HEK293 (cell line): ENCODE measurements around the gene SBNO2.
A peak's percentile ranks its signal among the peaks of the same experiment; 100 is the strongest.

ENCODE experiments used
- CTCF ChIA-PET: fragments of 350-600 bp; formaldehyde crosslinking; extraction: SDS; loops from one replicate; lab custom pipeline; 2021; ENCODE audit warnings: antibody characterized with exemption; lab: Yijun Ruan, JAX
- POLR2A ChIA-PET: fragments of 300-600 bp; formaldehyde crosslinking; extraction: SDS; loops from one replicate; lab custom pipeline; 2020; ENCODE audit warnings: antibody characterized with exemption, inconsistent platforms; lab: Yijun Ruan, JAX
- H3K27ac ChIP-seq: fragments of 200-500 bp; sonication (Bioruptor generic); 2 replicates; pipeline ENCODE4 v1.5.1; 2014; ENCODE audit warnings: low read depth, low read length, control low read depth, inconsistent platforms; ENCODE audit errors: extremely low read depth
- H3K36me3 ChIP-seq, 2 experiments: fragments of 200-500 bp in 1 of 2; sonication (Bioruptor generic) in 1 of 2; 1 replicate in 1 of 2; 2 replicates in 1 of 2; pipeline ENCODE4 v1.5.1; 2014 to 2017; ENCODE audit warnings: inconsistent platforms in 2 of 2, low read length in 2 of 2; ENCODE audit not compliant: control insufficient read depth in 2 of 2, insufficient read depth in 1 of 2
- H3K4me1 ChIP-seq: fragments of 200-500 bp; sonication (Bioruptor generic); 2 replicates; pipeline ENCODE4 v1.5.1; 2014; ENCODE audit warnings: mild to moderate bottlenecking, low read length, inconsistent platforms; ENCODE audit not compliant: control insufficient read depth, insufficient read depth
- H3K4me3 ChIP-seq: 2 replicates; pipeline ENCODE4 v1.5.1; 2011; ENCODE audit warnings: low read depth, mild to moderate bottlenecking, control low read depth, low read length, moderate library complexity
- H3K9me3 ChIP-seq: fragments of 200-500 bp; sonication (Bioruptor generic); 2 replicates; pipeline ENCODE4 v1.5.1; 2014; ENCODE audit warnings: low read depth, low read length, inconsistent platforms; ENCODE audit not compliant: control insufficient read depth, insufficient read depth
- BCL11B ChIP-seq: fragments of 450-650 bp; formaldehyde crosslinking; IDR thresholded peaks from 2 replicates; pipeline ENCODE4 v1.5.1; 2016; ENCODE audit warnings: low read depth, missing biosample characterization, missing genetic modification characterization
- FEZF1 ChIP-seq: fragments of 450-650 bp; formaldehyde crosslinking; IDR thresholded peaks from 2 replicates; pipeline ENCODE4 v1.5.1; 2016; ENCODE audit warnings: missing biosample characterization, missing genetic modification characterization
- GLIS1 ChIP-seq: fragments of 450-650 bp; formaldehyde crosslinking; IDR thresholded peaks from 2 replicates; pipeline ENCODE4 v1.5.1; 2016; ENCODE audit warnings: missing biosample characterization, missing genetic modification characterization
- GLIS2 ChIP-seq: fragments of 450-650 bp; formaldehyde crosslinking; IDR thresholded peaks from 2 replicates; pipeline ENCODE4 v1.5.1; 2016; ENCODE audit warnings: missing biosample characterization, missing genetic modification characterization
- IKZF3 ChIP-seq: fragments of 450-650 bp; IDR thresholded peaks from 2 replicates; pipeline ENCODE4 v1.5.0; 2018; ENCODE audit warnings: missing biosample characterization, mild to moderate bottlenecking, missing genetic modification characterization, moderate library complexity
- KLF1 ChIP-seq: fragments of 450-650 bp; formaldehyde crosslinking; IDR thresholded peaks from 2 replicates; pipeline ENCODE4 v1.5.1; 2016; ENCODE audit warnings: missing biosample characterization, missing genetic modification characterization
- ZBTB1 ChIP-seq: fragments of 450-650 bp; formaldehyde crosslinking; IDR thresholded peaks from 2 replicates; pipeline ENCODE4 v1.5.1; 2016; ENCODE audit warnings: missing biosample characterization, missing genetic modification characterization
- ZBTB8A ChIP-seq: fragments of 450-650 bp; formaldehyde crosslinking; IDR thresholded peaks from 2 replicates; pipeline ENCODE4 v1.5.1; 2016; ENCODE audit warnings: missing biosample characterization, missing genetic modification characterization
- ZEB2 ChIP-seq: fragments of 450-650 bp; formaldehyde crosslinking; IDR thresholded peaks from 2 replicates; pipeline ENCODE4 v1.5.1; 2016; ENCODE audit warnings: missing biosample characterization, missing genetic modification characterization
- ZFP3 ChIP-seq: fragments of 450-650 bp; formaldehyde crosslinking; IDR thresholded peaks from 2 replicates; pipeline ENCODE4 v1.5.1; 2016; ENCODE audit warnings: low read depth, missing biosample characterization, missing genetic modification characterization
- ZFP37 ChIP-seq: fragments of 450-650 bp; formaldehyde crosslinking; IDR thresholded peaks from 2 replicates; pipeline ENCODE4 v1.5.1; 2016; ENCODE audit warnings: missing biosample characterization, missing genetic modification characterization
- ZIC2 ChIP-seq: fragments of 450-650 bp; formaldehyde crosslinking; IDR thresholded peaks from 2 replicates; pipeline ENCODE4 v1.5.1; 2016; ENCODE audit warnings: missing biosample characterization, missing genetic modification characterization
- ZNF211 ChIP-seq: fragments of 450-650 bp; formaldehyde crosslinking; IDR thresholded peaks from 2 replicates; pipeline ENCODE4 v1.5.1; 2016; ENCODE audit warnings: low read depth, missing biosample characterization, missing genetic modification characterization
- ZNF335 ChIP-seq: fragments of 450-650 bp; formaldehyde crosslinking; conservative IDR thresholded peaks from 2 replicates; pipeline ENCODE4 v1.5.1; 2016; ENCODE audit warnings: missing biosample characterization, missing genetic modification characterization
- ZNF350 ChIP-seq: fragments of 450-650 bp; formaldehyde crosslinking; IDR thresholded peaks from 2 replicates; pipeline ENCODE4 v1.5.0; 2017; ENCODE audit warnings: missing biosample characterization, mild to moderate bottlenecking, missing genetic modification characterization
- ZNF394 ChIP-seq: fragments of 450-650 bp; formaldehyde crosslinking; IDR thresholded peaks from 2 replicates; pipeline ENCODE4 v1.5.1; 2016; ENCODE audit warnings: missing biosample characterization, missing genetic modification characterization, mild to moderate bottlenecking, moderate library complexity, borderline replicate concordance
- ZNF398 ChIP-seq: fragments of 450-650 bp; formaldehyde crosslinking; IDR thresholded peaks from 2 replicates; pipeline ENCODE4 v1.5.1; 2017; ENCODE audit warnings: missing biosample characterization, missing genetic modification characterization
- ZNF600 ChIP-seq: fragments of 450-650 bp; formaldehyde crosslinking; IDR thresholded peaks from 2 replicates; pipeline ENCODE4 v1.5.1; 2016; ENCODE audit warnings: missing biosample characterization, missing genetic modification characterization
- ZNF623 ChIP-seq: fragments of 450-650 bp; formaldehyde crosslinking; IDR thresholded peaks from 2 replicates; pipeline ENCODE4 v1.5.1; 2016; ENCODE audit warnings: missing biosample characterization, missing genetic modification characterization
- TF ChIP-seq, protein P1 (sequence below): fragments of 450-650 bp; formaldehyde crosslinking; IDR thresholded peaks from 2 replicates; pipeline ENCODE4 v1.5.1; 2016; ENCODE audit warnings: missing biosample characterization, missing genetic modification characterization
- TF ChIP-seq, protein P2 (sequence below): fragments of 450-650 bp; formaldehyde crosslinking; IDR thresholded peaks from 2 replicates; pipeline ENCODE4 v1.5.1; 2016; ENCODE audit warnings: missing biosample characterization, missing genetic modification characterization, borderline replicate concordance

The SBNO2 gene

DNA sequence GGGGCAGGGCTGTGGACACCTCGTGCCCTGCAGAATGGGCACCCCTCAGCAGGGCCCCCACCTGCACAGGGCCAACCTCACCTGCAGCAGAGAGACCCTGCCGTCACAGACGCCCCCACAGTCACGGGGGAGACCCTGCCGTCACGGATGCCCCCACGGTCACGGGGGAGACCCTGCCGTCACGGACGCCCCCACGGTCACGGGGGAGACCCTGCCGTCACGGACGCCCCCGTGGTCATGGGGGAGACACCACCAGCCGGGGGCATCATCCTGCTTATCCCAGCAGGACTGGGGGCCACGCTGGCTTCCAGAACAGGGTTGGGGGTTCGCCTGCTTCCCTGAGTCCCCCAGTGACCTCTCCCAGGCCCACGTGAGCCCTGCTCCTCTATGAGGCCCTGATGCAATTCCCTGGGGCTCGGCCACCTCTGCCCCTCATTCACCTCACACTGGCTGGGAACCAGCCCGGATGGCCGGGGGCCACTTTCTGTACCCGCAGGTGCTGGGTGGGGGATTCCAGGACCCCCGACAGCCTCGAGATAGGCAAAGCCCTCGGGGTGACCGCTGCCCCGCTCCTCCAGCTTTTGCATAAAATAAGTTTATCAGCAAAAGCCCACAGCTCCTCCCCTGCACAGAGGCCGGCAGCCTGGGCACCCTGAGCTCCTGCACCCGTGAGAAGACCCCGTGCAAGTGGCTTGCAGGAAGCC lies 23.6 kb downstream of the SBNO2 start:
- Histone ChIP-seq H3K4me1 (no peaks in the 10 kb centered on the region), H3K27ac (no peak overlapping the region), H3K36me3 (peaks cover 0 to 19% of the 10 kb centered on the region in 2 experiments; a peak in 2 of 3 replicates), H3K9me3 (no peaks in the 10 kb centered on the region), H3K4me3 (no peak overlapping the region)
- TF ChIP-seq GLIS2 (0 out of 2 replicates have a peak, but pooled peaks have one; percentile 14), ZNF350 (no peak)
- POLR2A ChIA-PET: no interaction called here
- CTCF ChIA-PET: no interaction called here

- peaks cover 0 to 21% of the 10 kb centered on the region in 2 experiments; a peak in 2 of 3 replicates for H3K36me3 ChIP-seq
- POLR2A ChIA-PET: no interaction called here
These were observed 24.6 kb downstream of the SBNO2 start for GRCh38 chr19:1149259-1150045.

DNA sequence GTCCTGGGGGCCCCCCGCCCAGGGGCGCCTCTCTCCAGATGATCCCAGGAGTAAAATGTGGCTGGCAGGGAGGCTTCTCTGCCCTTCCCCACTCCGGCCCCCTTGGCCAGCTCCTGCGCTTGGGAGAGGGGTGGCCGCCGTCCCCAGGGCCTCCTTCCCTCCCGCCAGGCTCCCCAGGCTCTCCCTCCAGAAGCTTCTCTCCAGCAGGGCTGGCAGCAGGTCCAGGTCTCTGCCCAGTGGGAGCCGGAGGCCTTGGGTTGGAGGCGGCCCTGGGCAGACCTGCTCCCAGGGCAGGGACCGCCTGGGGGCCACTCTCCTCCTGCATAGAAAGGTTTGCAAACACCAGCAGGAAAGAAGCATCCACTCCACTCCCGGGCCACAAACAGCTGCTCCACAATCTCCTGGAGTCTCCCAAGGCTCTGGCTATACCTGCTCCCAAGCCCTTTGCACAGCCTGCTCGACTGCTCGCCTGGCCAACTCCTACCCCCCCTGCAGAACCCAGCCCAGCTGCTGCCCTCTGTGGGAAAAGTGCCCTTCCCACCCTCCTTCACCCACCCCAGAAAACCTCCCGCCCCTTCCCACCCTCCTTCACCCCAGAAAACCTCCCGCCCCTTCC lies 26.0 kb downstream of the SBNO2 start:
- H3K9me3 ChIP-seq: no peaks in the 10 kb centered on the region
- H3K27ac ChIP-seq: no peak overlapping the region
- no peaks in the 10 kb centered on the region for H3K4me1 ChIP-seq
- no peak overlapping the region for H3K4me3 ChIP-seq
- TF ChIP-seq ZBTB1 (tag by site-specific recombination) (no peak), FEZF1 (tag by site-specific recombination) (no peak), IKZF3 (tag by site-specific recombination) (peak; percentile 41; the same call in 1 of the 2 replicates), ZFP3 (tag by site-specific recombination) (peak; percentile 73; the same call in 1 of the 2 replicates), GLIS2 (peak; percentile 28; the same call in 1 of the 2 replicates), ZNF394 (tag by site-specific recombination) (peak; percentile 59; the same call in 1 of the 2 replicates), GLIS1 (tag by site-specific recombination) (peak; percentile 63), ZIC2 (tag by site-specific recombination) (peak; percentile 98), ZFP37 (tag by site-specific recombination) (no peak), KLF1 (tag by site-specific recombination) (peak; percentile 40; the same call in 1 of the 2 replicates), ZNF335 (tag by site-specific recombination) (no peak), BCL11B (tag by site-specific recombination) (no peak), ZEB2 (tag by site-specific recombination) (no peak), ZNF623 (tag by site-specific recombination) (peak; percentile 34; the same call in 1 of the 2 replicates), ZNF211 (tag by site-specific recombination) (no peak)
- TF ChIP-seq, protein P1, sequence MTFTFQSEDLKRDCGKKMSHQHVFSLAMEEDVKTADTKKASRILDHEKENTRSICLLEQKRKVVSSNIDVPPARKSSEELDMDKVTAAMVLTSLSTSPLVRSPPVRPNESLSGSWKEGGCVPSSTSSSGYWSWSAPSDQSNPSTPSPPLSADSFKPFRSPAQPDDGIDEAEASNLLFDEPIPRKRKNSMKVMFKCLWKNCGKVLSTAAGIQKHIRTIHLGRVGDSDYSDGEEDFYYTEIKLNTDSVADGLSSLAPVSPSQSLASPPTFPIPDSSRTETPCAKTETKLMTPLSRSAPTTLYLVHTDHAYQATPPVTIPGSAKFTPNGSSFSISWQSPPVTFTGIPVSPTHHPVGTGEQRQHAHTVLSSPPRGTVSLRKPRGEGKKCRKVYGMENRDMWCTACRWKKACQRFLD (tag by site-specific recombination): no peak
- H3K36me3 ChIP-seq: peaks cover 0 to 28% of the 10 kb centered on the region in 2 experiments; a peak in 2 of 3 replicates
- POLR2A ChIA-PET: interaction anchor here (0.5 to 0.6 kb wide), 2 partner anchors 193 to 343 kb away, joined by 3 to 7 read pairs; partner anchors contain the start of gene REEP6
- CTCF ChIA-PET: interaction anchor here (0.6 to 1.3 kb wide), 3 partner anchors 34 to 169 kb away, joined by 3 to 4 read pairs (median 3); no protein-coding TSS in a partner anchor

More at GRCh38 chr19:1149259-1150045, 24.6 kb downstream of the SBNO2 start:
- TF ChIP-seq, protein P2, sequence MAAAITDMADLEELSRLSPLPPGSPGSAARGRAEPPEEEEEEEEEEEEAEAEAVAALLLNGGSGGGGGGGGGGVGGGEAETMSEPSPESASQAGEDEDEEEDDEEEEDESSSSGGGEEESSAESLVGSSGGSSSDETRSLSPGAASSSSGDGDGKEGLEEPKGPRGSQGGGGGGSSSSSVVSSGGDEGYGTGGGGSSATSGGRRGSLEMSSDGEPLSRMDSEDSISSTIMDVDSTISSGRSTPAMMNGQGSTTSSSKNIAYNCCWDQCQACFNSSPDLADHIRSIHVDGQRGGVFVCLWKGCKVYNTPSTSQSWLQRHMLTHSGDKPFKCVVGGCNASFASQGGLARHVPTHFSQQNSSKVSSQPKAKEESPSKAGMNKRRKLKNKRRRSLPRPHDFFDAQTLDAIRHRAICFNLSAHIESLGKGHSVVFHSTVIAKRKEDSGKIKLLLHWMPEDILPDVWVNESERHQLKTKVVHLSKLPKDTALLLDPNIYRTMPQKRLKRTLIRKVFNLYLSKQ: no peak
- TF ChIP-seq ZBTB8A (tag by site-specific recombination) (0 out of 2 replicates have a peak, but pooled peaks have one; percentile 19), ZNF600 (tag by site-specific recombination) (0 out of 2 replicates have a peak, but pooled peaks have one; percentile 23), ZNF398 (no peak), KLF1 (tag by site-specific recombination) (0 out of 2 replicates have a peak, but pooled peaks have one; percentile 27)
- no peaks in the 10 kb centered on the region for H3K4me1 ChIP-seq
- CTCF ChIA-PET: no interaction called here
- H3K4me3 ChIP-seq: no peak overlapping the region
- H3K27ac ChIP-seq: no peak overlapping the region
- H3K9me3 ChIP-seq: no peaks in the 10 kb centered on the region
